Keratinocyte (primary cell): ENCODE results near the gene FGD4. TPM values are rescaled to one million over a fixed set of nuclear protein-coding genes. Genes with fewer than 3 reads are reported as not detected.

Experiments
- DNase-seq: peaks from one replicate; pipeline ENCODE4 v3.0.0-alpha.2; 2011; ENCODE audit warnings: low read depth, missing footprints, low spot score
- FAIRE-seq: peaks from 2 replicates; lab custom pipeline; 2011; peaks lifted over from hg19 to GRCh38; lab: Jason Lieb, UNC
- H2AFZ ChIP-seq: 2 replicates; pipeline ENCODE4 v1.6.0; 2012; ENCODE audit warnings: low read length, control low read depth, inconsistent platforms; ENCODE audit not compliant: control insufficient read depth
- H3K27ac ChIP-seq: 2 replicates; pipeline ENCODE4 v1.5.1; 2011; ENCODE audit warnings: low read length; ENCODE audit not compliant: control insufficient read depth, insufficient read depth
- H3K27me3 ChIP-seq: 3 replicates; pipeline ENCODE4 v1.6.0; 2011; ENCODE audit warnings: low read length; ENCODE audit not compliant: control insufficient read depth, insufficient read depth; ENCODE audit errors: extremely low read depth
- H3K36me3 ChIP-seq, 2 experiments: 2 replicates in 1 of 2; 3 replicates in 1 of 2; pipeline ENCODE4 v1.5.1; 2011; ENCODE audit warnings: low read length in 2 of 2, mild to moderate bottlenecking in 1 of 2; ENCODE audit not compliant: control insufficient read depth in 2 of 2, insufficient read depth in 2 of 2; ENCODE audit errors: extremely low read depth in 1 of 2
- H3K4me1 ChIP-seq: 3 replicates; pipeline ENCODE4 v1.5.1; 2011; ENCODE audit warnings: low read length; ENCODE audit not compliant: control insufficient read depth, insufficient read depth; ENCODE audit errors: extremely low read depth
- H3K4me2 ChIP-seq: 3 replicates; pipeline ENCODE4 v1.6.0; 2011; ENCODE audit warnings: low read depth, low read length; ENCODE audit not compliant: control insufficient read depth, insufficient read depth; ENCODE audit errors: extremely low read depth
- H3K4me3 ChIP-seq, 3 experiments: fragments of 200-600 bp in 1 of 3; sonication (generic) in 1 of 3; 2 replicates in 2 of 3; 3 replicates in 1 of 3; pipeline ENCODE4 v1.5.1; 2011 to 2016; ENCODE audit warnings: low read length in 3 of 3, mild to moderate bottlenecking in 3 of 3, control low read depth in 2 of 3, inconsistent platforms in 1 of 3, low read depth in 1 of 3, mixed read lengths in 1 of 3, mixed run types in 1 of 3, moderate library complexity in 1 of 3; ENCODE audit not compliant: control insufficient read depth in 2 of 3, insufficient read depth in 2 of 3; ENCODE audit errors: extremely low read depth in 1 of 3
- H3K79me2 ChIP-seq: 2 replicates; pipeline ENCODE4 v1.6.0; 2012; ENCODE audit warnings: low read length; ENCODE audit not compliant: control insufficient read depth, insufficient read depth
- H3K9ac ChIP-seq: 3 replicates; pipeline ENCODE4 v1.6.0; 2011; ENCODE audit warnings: low read length; ENCODE audit not compliant: control insufficient read depth, insufficient read depth; ENCODE audit errors: extremely low read depth
- H3K9me1 ChIP-seq: 3 replicates; pipeline ENCODE4 v1.6.0; 2011; ENCODE audit warnings: low read length; ENCODE audit not compliant: control insufficient read depth, insufficient read depth; ENCODE audit errors: extremely low read depth
- H3K9me3 ChIP-seq: 2 replicates; pipeline ENCODE4 v1.5.1; 2012; ENCODE audit warnings: low read depth, low read length; ENCODE audit not compliant: control insufficient read depth
- H4K20me1 ChIP-seq: 3 replicates; pipeline ENCODE4 v1.6.0; 2011; ENCODE audit warnings: low read length; ENCODE audit not compliant: control insufficient read depth, insufficient read depth; ENCODE audit errors: extremely low read depth
- CTCF ChIP-seq, 3 experiments: IDR thresholded peaks in 1 of 3; conservative IDR thresholded peaks in 1 of 3; optimal IDR thresholded peaks in 1 of 3; 2 replicates in 2 of 3; 3 replicates in 1 of 3; pipeline versions ENCODE3 to v1.5.1; 2011; ENCODE audit warnings: low read length in 3 of 3, mild to moderate bottlenecking in 3 of 3, moderate library complexity in 2 of 3, control low read depth in 1 of 3, inconsistent platforms in 1 of 3; ENCODE audit not compliant: insufficient read depth in 2 of 3; ENCODE audit errors: extremely low read depth in 1 of 3
- EZH2 ChIP-seq: IDR thresholded peaks from one replicate; pipeline ENCODE4 v1.6.1; 2012; ENCODE audit warnings: inconsistent platforms, mild to moderate bottlenecking, low read length, moderate library complexity
- dilution Hi-C: fragments of 300-500 bp; cut with MboI; formaldehyde crosslinking; loops from one replicate; pipeline ENCODE4 v1.7.0; 2020; ENCODE audit warnings: low sequenced_read_pairs; ENCODE audit not compliant: extremely low pct_ligation_motif_present
- polyA plus RNA-seq, 5 experiments: library from polyadenylated mRNA; depleted of rRNA in 3 of 5; stranded (reverse) in 3 of 5; stranded (forward) in 1 of 5; unstranded in 1 of 5; fragments of >200 nt; gene quantifications; 1 replicate in 1 of 5; 2 replicates in 3 of 5; 3 replicates in 1 of 5; pipeline versions ENCODE4 v1.2.1 to v1.2.3, GENCODE V29; 2011 to 2012; ENCODE audit warnings: missing spikeins in 2 of 5, low read depth in 1 of 5, low replicate concordance in 1 of 5

FGD4 gene
- polyA plus RNA-seq, 1 donor (not counting 4 experiments of a cell fraction or from before 2014, with no cell fraction given) = 10.5 TPM

GRCh38 chr12:32611986-32612385 is 212.6 kb downstream of the FGD4 start:
- Histone ChIP-seq H3K9ac (no peak overlapping the region), H3K27me3 (no peaks in the 10 kb centered on the region), H3K9me3 (no peaks in the 10 kb centered on the region), H3K27ac (no peak overlapping the region), H3K4me2 (no peak overlapping the region), H4K20me1 (no peaks in the 10 kb centered on the region), H3K4me1 (peaks cover 12% of the 10 kb centered on the region), H3K9me1 (no peaks in the 10 kb centered on the region), H2AFZ (no peak overlapping the region), H3K36me3 (peaks cover 13 to 15% of the 10 kb centered on the region in 2 experiments), H3K4me3 (no peak overlapping the region), H3K79me2 (no peaks in the 10 kb centered on the region)
- no peak for FAIRE-seq
- TF ChIP-seq EZH2 (no peak), CTCF (optimal IDR thresholded peaks at IDR 0.05 in 1 of 3, IDR thresholded peaks at IDR 0.05 in 1 of 3, conservative IDR thresholded peaks at IDR 0.05 in 1 of 3; ENCODE audit: extremely low read depth in 1 of 3, insufficient read depth in 2 of 3, low read length in 3 of 3) (no peak)
- no peak for DNase-seq
- dilution Hi-C loops = no loop called here

GRCh38 chr12:32612658-32613614 is 213.6 kb downstream of the FGD4 start:
- Histone ChIP-seq H3K79me2 (no peaks in the 10 kb centered on the region), H3K36me3 (peaks cover 13 to 14% of the 10 kb centered on the region in 2 experiments), H3K4me1 (peaks cover 12% of the 10 kb centered on the region), H3K9ac (no peak overlapping the region), H3K9me3 (no peaks in the 10 kb centered on the region), H3K4me2 (no peak overlapping the region), H3K27me3 (no peaks in the 10 kb centered on the region), H4K20me1 (no peaks in the 10 kb centered on the region), H3K4me3 (no peak overlapping the region), H3K27ac (no peak overlapping the region), H3K9me1 (no peaks in the 10 kb centered on the region), H2AFZ (no peak overlapping the region)
- dilution Hi-C loops = no loop called here
- DNase-seq (no peak), FAIRE-seq (peak; percentile 79)
- TF ChIP-seq CTCF (optimal IDR thresholded peaks at IDR 0.05 in 1 of 3, IDR thresholded peaks at IDR 0.05 in 1 of 3, conservative IDR thresholded peaks at IDR 0.05 in 1 of 3; ENCODE audit: extremely low read depth in 1 of 3, insufficient read depth in 2 of 3, low read length in 3 of 3) (no peak), EZH2 (no peak)
